IMR-90 (cell line): ENCODE measurements around the gene THAP6. TPM values are rescaled to one million over a fixed set of nuclear protein-coding genes. Genes with fewer than 3 reads are reported as not detected.

Source experiments
- ATAC-seq: fragments of 200-7000 bp; cut with Tn5 transposase; 2 replicates; pipeline ENCODE4 v1.9.1; 2020; ENCODE audit warnings: low read depth, mild to moderate bottlenecking, moderate library complexity
- Bru-seq: library from RNA; stranded (reverse); fragments of 400-500 nt; gene quantifications from one replicate; lab custom pipeline; 2021; lab: Mats Ljungman, UMichigan
- BruChase-seq, 2 experiments: library from RNA; stranded (reverse); fragments of 400-500 nt; gene quantifications; one replicate each; lab custom pipeline; 2021; lab: Mats Ljungman, UMichigan
- BruUV-seq: library from RNA; stranded (reverse); fragments of 400-500 nt; replicated peaks from 2 replicates; lab custom pipeline; 2021; lab: Mats Ljungman, UMichigan
- CTCF ChIA-PET: fragments of 300-600 bp; formaldehyde crosslinking; extraction: SDS; loops from one replicate; lab custom pipeline; 2021; ENCODE audit warnings: antibody characterized with exemption; lab: Yijun Ruan, JAX
- POLR2A ChIA-PET: fragments of 300-600 bp; sonication (Branson Sonifier 250); formaldehyde crosslinking; loops from one replicate; lab custom pipeline; 2022; ENCODE audit warnings: antibody characterized with exemption; ENCODE audit not compliant: unreplicated experiment; lab: Charles Lee
- DNase-seq: peaks from one replicate; pipeline ENCODE4 v3.0.0; 2013
- H2AFZ ChIP-seq: replicated peaks from 2 replicates; pipeline ENCODE3; 2013; ENCODE audit warnings: low read length, mild to moderate bottlenecking; ENCODE audit not compliant: poor library complexity
- H2AK5ac ChIP-seq: 2 replicates; pipeline ENCODE4 v1.6.1; 2013; ENCODE audit warnings: low read depth, low read length, inconsistent platforms
- H2AK9ac ChIP-seq: replicated peaks from 2 replicates; pipeline ENCODE3; 2013; ENCODE audit warnings: mild to moderate bottlenecking, low read depth, low read length, moderate library complexity; ENCODE audit not compliant: poor library complexity
- H2BK120ac ChIP-seq: 2 replicates; pipeline ENCODE4 v1.6.1; 2013; ENCODE audit warnings: low read depth, low read length, inconsistent platforms
- H2BK15ac ChIP-seq: 3 replicates; pipeline ENCODE4 v1.6.1; 2013; ENCODE audit warnings: low read depth, low read length, inconsistent platforms
- H2BK20ac ChIP-seq: 2 replicates; pipeline ENCODE4 v1.6.1; 2013; ENCODE audit warnings: low read depth, mild to moderate bottlenecking, inconsistent platforms, low read length, moderate library complexity
- H2BK5ac ChIP-seq: 2 replicates; pipeline ENCODE4 v1.6.1; 2013; ENCODE audit warnings: mild to moderate bottlenecking, low read depth, low read length, inconsistent platforms; ENCODE audit not compliant: poor library complexity, severe bottlenecking
- H3K14ac ChIP-seq: replicated peaks from 2 replicates; pipeline ENCODE4 v1.6.1; 2013; ENCODE audit warnings: low read depth, low read length, inconsistent platforms
- H3K18ac ChIP-seq: 2 replicates; pipeline ENCODE4 v1.6.1; 2013; ENCODE audit warnings: low read depth, low read length, control low read depth
- H3K23ac ChIP-seq: 2 replicates; pipeline ENCODE4 v1.6.1; 2013; ENCODE audit warnings: low read depth, low read length, inconsistent platforms
- H3K27ac ChIP-seq: 2 replicates; pipeline ENCODE4 v1.5.1; 2013; ENCODE audit warnings: mild to moderate bottlenecking, control low read depth, low read length; ENCODE audit not compliant: insufficient read depth
- H3K27me3 ChIP-seq: 2 replicates; pipeline ENCODE4 v1.6.1; 2013; ENCODE audit warnings: low read length; ENCODE audit not compliant: control insufficient read depth, insufficient read depth
- H3K36me3 ChIP-seq: 2 replicates; pipeline ENCODE4 v1.6.1; 2013; ENCODE audit warnings: low read length, mixed read lengths; ENCODE audit not compliant: control insufficient read depth, insufficient read depth
- H3K4ac ChIP-seq: 2 replicates; pipeline ENCODE4 v1.6.1; 2013; ENCODE audit warnings: low read depth, low read length, inconsistent platforms
- H3K4me1 ChIP-seq: 2 replicates; pipeline ENCODE4 v1.6.1; 2013; ENCODE audit warnings: low read length, mixed read lengths; ENCODE audit not compliant: control insufficient read depth, insufficient read depth
- H3K4me2 ChIP-seq: 2 replicates; pipeline ENCODE4 v1.6.1; 2013; ENCODE audit warnings: low read depth, mild to moderate bottlenecking, control low read depth, low read length, moderate library complexity
- H3K4me3 ChIP-seq: 2 replicates; pipeline ENCODE4 v1.5.1; 2013; ENCODE audit warnings: low read depth, mild to moderate bottlenecking, control low read depth, low read length, moderate library complexity; ENCODE audit not compliant: insufficient read depth
- H3K56ac ChIP-seq: 2 replicates; pipeline ENCODE4 v1.6.1; 2013; ENCODE audit warnings: low read length, inconsistent platforms; ENCODE audit not compliant: insufficient read depth; ENCODE audit errors: extremely low read depth
- H3K79me1 ChIP-seq, 2 experiments: 2 replicates each; pipeline ENCODE4 v1.6.1; 2013; ENCODE audit warnings: low read length in 2 of 2, inconsistent platforms in 1 of 2, low read depth in 1 of 2
- H3K9ac ChIP-seq: 2 replicates; pipeline ENCODE4 v1.6.1; 2013; ENCODE audit warnings: low read depth, low read length, control low read depth
- H3K9me1 ChIP-seq: 2 replicates; pipeline ENCODE4 v1.6.1; 2013; ENCODE audit warnings: low read length, inconsistent platforms; ENCODE audit not compliant: insufficient read depth
- H3K9me3 ChIP-seq: 2 replicates; pipeline ENCODE4 v1.6.1; 2013; ENCODE audit warnings: low read length; ENCODE audit not compliant: control insufficient read depth, insufficient read depth
- H4K20me1 ChIP-seq: 2 replicates; pipeline ENCODE4 v1.6.1; 2013; ENCODE audit warnings: low read length, inconsistent platforms; ENCODE audit not compliant: insufficient read depth
- H4K5ac ChIP-seq: 2 replicates; pipeline ENCODE4 v1.6.1; 2013; ENCODE audit warnings: mild to moderate bottlenecking, low read depth, low read length, control low read depth
- H4K8ac ChIP-seq, 2 experiments: 2 replicates each; pipeline ENCODE4 v1.6.1; 2013; ENCODE audit warnings: low read depth in 2 of 2, low read length in 2 of 2, control low read depth in 1 of 2, inconsistent platforms in 1 of 2
- H4K91ac ChIP-seq: 2 replicates; pipeline ENCODE4 v1.6.1; 2013; ENCODE audit warnings: low read depth, low read length, inconsistent platforms; ENCODE audit not compliant: insufficient read depth
- BHLHE40 ChIP-seq: fragments of 150-350 bp; IDR thresholded peaks from 2 replicates; pipeline ENCODE4 v1.6.1; 2016; ENCODE audit warnings: mild to moderate bottlenecking, low read depth, low read length
- MAZ ChIP-seq: IDR thresholded peaks from 2 replicates; pipeline ENCODE4 v1.6.1; 2012; ENCODE audit warnings: low read depth, mild to moderate bottlenecking, low read length, improper control_type of control experiment, moderate library complexity, borderline replicate concordance
- MXI1 ChIP-seq: IDR thresholded peaks from 2 replicates; pipeline ENCODE4 v1.6.1; 2012; ENCODE audit warnings: low read depth, mild to moderate bottlenecking, low read length, moderate library complexity, borderline replicate concordance
- POLR2A ChIP-seq: IDR thresholded peaks from 2 replicates; pipeline ENCODE4 v1.6.1; 2012; ENCODE audit warnings: mild to moderate bottlenecking, low read depth, low read length
- RCOR1 ChIP-seq: IDR thresholded peaks from 2 replicates; pipeline ENCODE4 v1.6.1; 2012; ENCODE audit warnings: mild to moderate bottlenecking, low read length, improper control_type of control experiment; ENCODE audit not compliant: insufficient replicate concordance
- SMC3 ChIP-seq: fragments of 150-350 bp; IDR thresholded peaks from 2 replicates; pipeline ENCODE4 v1.6.1; 2016; ENCODE audit warnings: low read depth, mild to moderate bottlenecking, antibody characterized with exemption, low read length, moderate library complexity
- USF2 ChIP-seq: fragments of 150-350 bp; IDR thresholded peaks from 2 replicates; pipeline ENCODE4 v1.6.1; 2017; ENCODE audit warnings: mild to moderate bottlenecking, antibody characterized with exemption, low read length, low read depth
- WGBS, 2 experiments: methylation state at CpG; one replicate each; pipeline versions ENCODE4 v1.1.5 to v1.1.7; 2013; ENCODE audit warnings: missing lambda C conversion rate in 2 of 2; ENCODE audit not compliant: insufficient read length in 1 of 2; ENCODE audit errors: extremely low coverage in 2 of 2; 5-methylcytosine and 5-hydroxymethylcytosine counted together
- dilution Hi-C: fragments of 300-500 bp; cut with HindIII; formaldehyde crosslinking; loops from one replicate; pipeline ENCODE4 v1.14.3; 2018; ENCODE audit warnings: low sequenced_read_pairs; ENCODE audit not compliant: unreplicated experiment
- in situ Hi-C: fragments of 300-500 bp; cut with MboI; formaldehyde crosslinking; loops from 3 replicates; pipeline ENCODE4 v1.14.3; 2019; ENCODE audit warnings: low sequenced_read_pairs, inconsistent platforms, mixed read lengths
- intact Hi-C: fragments of 100-400 bp; cut with micrococcal nuclease; formaldehyde crosslinking; loops from 2 replicates; pipeline ENCODE4 v1.10.0; 2022
- long read RNA-seq: library from polyadenylated mRNA; unstranded; transcript quantifications from one replicate; pipeline ENCODE4 v2.0.0, GENCODE V29; 2021; ENCODE audit not compliant: unreplicated experiment
- polyA plus RNA-seq, 3 experiments: library from polyadenylated mRNA; depleted of rRNA; stranded (reverse); fragments of >200 nt; gene quantifications; 2 replicates each; pipeline ENCODE4 v1.2.3, GENCODE V29; 2012; ENCODE audit warnings: low replicate concordance in 1 of 3
- total RNA-seq: library from RNA; depleted of rRNA; stranded (reverse); fragments of >200 nt; gene quantifications from 2 replicates; pipeline ENCODE4 v1.2.3, GENCODE V29; 2012; rRNA removed

Gene THAP6
- total RNA-seq = 7.0 and 12.8 TPM in 2 replicates
- polyA plus RNA-seq (2012; rRNA removed) = 4.1 and 6.3 TPM in 2 replicates
- 0.70 and 0.90 TPM in 2 replicates for polyA plus RNA-seq (2012; cell fraction: cytosol; rRNA removed)
- polyA plus RNA-seq (2012; cell fraction: nucleus; rRNA removed; ENCODE audit: low replicate concordance) = 1.3 and 12.7 TPM in 2 replicates
- Bru-seq, nascent RNA = percentile 64 among the genes with signal in this experiment
- percentile 62 among the genes with signal in this experiment for BruChase-seq, experiment 1, labeled RNA remaining after a 6-hour chase
- BruChase-seq, experiment 2, labeled RNA remaining after a 2-hour chase = percentile 69 among the genes with signal in this experiment
- long read RNA-seq, transcript THAP6-201 (5 exons, 3,549 nt) = major isoform, 16 of 24 reads
- long read RNA-seq, partial matches to known transcripts = 1 of 24 reads
- long read RNA-seq, other reads (novel, unspliced or antisense) = 6 of 24 reads

DNA sequence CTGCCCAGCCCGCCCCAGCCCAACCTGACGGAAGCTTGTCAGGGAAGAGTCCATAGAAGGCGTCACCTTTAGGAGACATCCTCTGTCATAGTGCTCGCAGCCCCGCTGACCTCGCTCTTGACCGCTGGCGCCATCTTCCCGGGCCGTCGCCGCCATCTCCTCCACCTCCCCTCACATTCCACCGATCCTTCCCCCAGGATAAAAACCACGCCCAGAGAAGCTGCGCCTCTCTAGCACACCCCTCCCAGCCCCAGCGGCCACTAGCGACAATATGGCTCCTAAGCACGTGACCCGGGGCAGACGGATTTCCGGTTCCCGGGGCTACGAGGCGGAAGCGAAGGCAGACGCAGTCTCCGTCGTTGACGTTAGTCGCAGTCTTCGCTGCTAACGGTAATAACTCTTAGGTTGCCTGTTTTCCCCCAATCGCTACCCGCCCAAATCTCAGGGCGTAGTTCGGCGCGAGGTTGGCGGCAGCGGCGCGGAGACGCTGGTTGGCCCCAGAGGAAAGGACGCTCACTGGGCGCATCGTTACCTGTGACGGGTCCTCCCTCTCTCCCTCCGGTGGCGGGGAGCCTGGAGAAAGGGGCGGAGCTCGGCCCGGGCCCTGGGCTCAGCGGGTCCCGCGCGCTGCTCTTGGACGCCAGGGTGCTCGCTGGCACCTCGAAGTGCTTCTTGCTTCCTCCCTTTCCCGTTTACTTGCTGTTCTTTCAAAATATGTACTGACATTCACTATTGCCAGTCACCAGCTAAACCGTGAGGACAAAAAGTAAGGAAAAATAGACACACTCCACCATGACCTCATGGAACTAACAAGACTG is at the start of gene THAP6, which contains the start of gene RCHY1:
Gene THAP6 (plus strand): TSS at position 343 of the 818 bp plus-strand sequence. CDS start 980 bp downstream, outside the sequence.
Gene RCHY1 (minus strand): TSS at position 273 of the 818 bp plus-strand sequence. CDS start 117 bp downstream, at position 156.
- Histone ChIP-seq H2AK9ac (peak within 1 kb of the TSS; percentile 90), H4K8ac (peak within 1 kb of the TSS; percentile 96 to 98), H3K4me1 (peaks cover 4% of the 10 kb centered on the region; the same call in 1 of the 2 replicates), H3K18ac (peak within 1 kb of the TSS; percentile 76), H2AK5ac (peak within 1 kb of the TSS; percentile 82), H2BK120ac (peak within 1 kb of the TSS; percentile 89), H2BK5ac (peak within 1 kb of the TSS; percentile 94), H4K91ac (peak within 1 kb of the TSS; percentile 92), H3K27ac (peak within 1 kb of the TSS; percentile 89), H3K23ac (peak within 1 kb of the TSS; percentile 93), H3K9ac (peak within 1 kb of the TSS; percentile 88), H3K56ac (peak within 1 kb of the TSS; percentile 89), H4K5ac (peak within 1 kb of the TSS; percentile 86), H3K36me3 (peaks cover 5% of the 10 kb centered on the region), H2BK20ac (peak within 1 kb of the TSS; percentile 36), H3K4me2 (peak within 1 kb of the TSS; percentile 80), H3K9me3 (no peaks in the 10 kb centered on the region), H3K79me1 (peaks cover 33 to 51% of the 10 kb centered on the region in 2 experiments), H3K9me1 (no peaks in the 10 kb centered on the region; the same call in 1 of the 2 replicates), H3K27me3 (no peaks in the 10 kb centered on the region), H3K4ac (peak within 1 kb of the TSS; percentile 96), H2AFZ (peak within 1 kb of the TSS; percentile 98), H3K4me3 (peak within 1 kb of the TSS; percentile 67), H4K20me1 (no peaks in the 10 kb centered on the region; the same call in 1 of the 2 replicates), H3K14ac (peak within 1 kb of the TSS; percentile 93), H2BK15ac (peak within 1 kb of the TSS; percentile 83)
- in situ Hi-C loops (no loop called here), dilution Hi-C loops (no loop called here), intact Hi-C loops (no loop called here)
- CTCF ChIA-PET = no interaction called here
- DNase-seq (peak; percentile 93), ATAC-seq (peak; percentile 96)
- peak; percentile 83; the same call in 1 of the 2 replicates for TF ChIP-seq MAZ
- no peak for TF ChIP-seq SMC3
- TF ChIP-seq MXI1 = peak; percentile 54; the same call in 1 of the 2 replicates
- peak; percentile 96 for TF ChIP-seq USF2
- peak; percentile 93 for TF ChIP-seq POLR2A
- peak; percentile 93 for TF ChIP-seq BHLHE40
- TF ChIP-seq RCOR1 = no peak
- POLR2A ChIA-PET = interaction anchor here (0.5 to 0.7 kb wide), 4 partner anchors 14 to 138 kb away, joined by 3 to 9 read pairs (median 6); no protein-coding TSS in a partner anchor
- BruUV-seq = TSS peak; percentile 50
- 0% methylated on average over 13 of the region's 61 CpGs; no CpG with 5 or more reads in 1 of the 2 experiments for whole genome bisulfite sequencing, 2 experiments
